Measurements from ENCODE around the gene ZFY.

Gene ZFY

DNA sequence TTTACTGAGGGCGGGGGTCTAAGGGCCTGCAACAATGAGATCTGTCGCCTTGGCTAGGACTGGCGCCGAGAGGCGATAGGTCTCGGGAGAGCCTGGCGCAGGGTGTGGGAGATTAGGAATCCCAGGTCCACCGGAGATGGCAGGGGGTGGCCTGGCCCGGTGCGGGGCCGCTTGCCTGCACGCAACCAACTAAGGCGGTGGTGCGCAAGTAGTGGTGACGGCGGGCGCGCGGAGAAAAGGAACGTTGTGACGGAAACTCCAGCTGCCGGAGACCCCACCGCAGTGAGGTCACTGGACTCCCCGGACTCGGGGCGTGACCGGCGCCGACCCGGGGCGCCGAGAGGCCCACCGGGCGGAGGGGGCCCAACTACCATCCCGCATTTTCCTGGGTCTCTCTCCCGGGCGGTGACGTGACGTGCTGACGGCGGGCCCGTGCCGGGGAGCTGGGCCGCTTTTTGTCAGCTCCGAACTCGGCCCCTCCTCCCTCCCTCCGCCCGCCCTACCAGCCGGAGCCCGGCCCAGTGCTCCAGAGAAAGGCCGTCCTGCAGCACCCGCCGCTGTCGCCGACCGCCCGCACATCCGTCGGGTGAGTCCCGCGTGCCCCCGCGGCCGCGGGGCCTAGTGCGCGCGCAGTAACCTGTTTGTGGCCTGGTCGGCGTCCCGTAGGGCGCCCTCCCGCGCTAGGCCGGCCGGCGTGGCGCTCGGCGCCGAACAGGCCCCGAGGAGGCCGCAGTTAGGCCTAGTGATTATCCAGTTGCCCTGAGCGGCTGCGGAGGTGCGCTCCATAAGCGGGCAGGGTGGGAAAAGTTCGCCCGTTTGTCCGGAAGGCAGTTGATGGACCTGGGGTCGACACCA lies at the start of gene ZFY:
ZFY (plus strand) TSS at position 521 of the 855 bp plus-strand sequence. CDS start 18,556 bp downstream, outside the sequence.
- H3K4me1 Mint-ChIP-seq: peaks cover 25% of the 10 kb centered on the region
- H3K36me3 Mint-ChIP-seq (ENCODE audit: insufficient read depth): peaks cover 24% of the 10 kb centered on the region
- peak within 1 kb of the TSS; percentile 76 for H3K4me3 Mint-ChIP-seq
- H3K27me3 Mint-ChIP-seq: no peaks in the 10 kb centered on the region
- DNase-seq (ENCODE audit: low spot score in 2 of 2) (peak; percentile 52 to 78), ATAC-seq (replicated peaks; ENCODE audit: extremely low read depth, poor library complexity, severe bottlenecking) (peak; percentile 54)
- H3K9me3 Mint-ChIP-seq: no peaks in the 10 kb centered on the region
- H3K27ac Mint-ChIP-seq (ENCODE audit: low read depth): peak within 1 kb of the TSS; percentile 94

- no peak overlapping the region for H3K27ac Mint-ChIP-seq (ENCODE audit: low read depth)
- no peak for ATAC-seq (replicated peaks; ENCODE audit: extremely low read depth, poor library complexity, severe bottlenecking)
- H3K4me3 Mint-ChIP-seq: no peak overlapping the region
- H3K4me1 Mint-ChIP-seq: peaks cover 21% of the 10 kb centered on the region
- DNase-seq (ENCODE audit: low spot score in 2 of 2): no peak
- H3K27me3 Mint-ChIP-seq: no peaks in the 10 kb centered on the region
- peaks cover 5% of the 10 kb centered on the region for H3K36me3 Mint-ChIP-seq (ENCODE audit: insufficient read depth)
- H3K9me3 Mint-ChIP-seq: no peaks in the 10 kb centered on the region
Observed at GRCh38 chrY:2885880-2886279, 49.3 kb upstream of the ZFY start.

DNA sequence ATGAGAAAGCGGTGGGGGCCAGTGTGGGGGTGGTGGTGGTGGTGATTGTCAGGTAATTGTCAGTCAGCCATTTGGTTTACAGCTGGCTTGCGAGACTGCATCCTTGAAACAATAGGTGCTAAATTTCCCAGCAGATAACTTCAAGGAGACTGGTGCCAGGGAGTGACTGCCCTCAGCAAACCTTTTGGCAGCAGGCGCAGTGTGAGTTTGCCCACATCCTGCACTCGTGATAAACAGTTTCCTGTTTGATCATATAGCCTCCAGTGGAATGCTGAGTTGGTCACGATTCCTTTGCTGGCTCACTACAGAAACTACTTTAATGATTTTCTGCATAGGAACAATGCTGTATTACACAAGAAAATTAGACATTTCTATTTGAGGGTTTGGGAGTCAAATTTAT lies 47.8 kb upstream of the ZFY start:
- H3K27ac Mint-ChIP-seq (ENCODE audit: low read depth): peak overlapping the region; percentile 91
- peak overlapping the region; percentile 46 for H3K4me3 Mint-ChIP-seq
- peaks cover 21% of the 10 kb centered on the region for H3K4me1 Mint-ChIP-seq
- H3K27me3 Mint-ChIP-seq: no peaks in the 10 kb centered on the region
- ATAC-seq (replicated peaks; ENCODE audit: extremely low read depth, poor library complexity, severe bottlenecking) (peak; percentile 77), DNase-seq (ENCODE audit: low spot score in 2 of 2) (peak in 1 of 2 donors; percentile 16)
- peaks cover 5% of the 10 kb centered on the region for H3K36me3 Mint-ChIP-seq (ENCODE audit: insufficient read depth)
- H3K9me3 Mint-ChIP-seq: no peaks in the 10 kb centered on the region

DNA sequence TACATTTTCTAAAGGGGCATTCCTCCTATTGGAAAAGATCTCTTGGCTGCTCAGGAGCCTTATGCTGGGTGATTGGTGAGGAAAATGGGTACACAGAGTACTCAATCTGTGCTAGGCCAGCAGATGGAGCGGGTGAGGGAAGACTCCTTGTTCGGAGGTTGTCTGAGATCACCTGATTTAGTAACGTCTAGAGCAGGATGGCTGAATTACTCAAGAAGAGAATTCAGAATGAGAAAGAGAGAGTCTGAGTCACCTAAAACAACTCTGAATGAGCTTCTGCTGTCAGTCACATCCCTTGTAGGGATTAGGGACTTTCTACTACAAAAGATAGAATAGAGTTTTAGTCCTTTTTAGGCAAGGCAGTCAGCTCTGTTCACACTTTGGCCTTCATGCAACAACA lies 47.2 kb upstream of the ZFY start:
- peaks cover 21% of the 10 kb centered on the region for H3K4me1 Mint-ChIP-seq
- H3K9me3 Mint-ChIP-seq: no peaks in the 10 kb centered on the region
- peak; percentile 52 for ATAC-seq (replicated peaks; ENCODE audit: extremely low read depth, poor library complexity, severe bottlenecking)
- H3K4me3 Mint-ChIP-seq: peak overlapping the region; percentile 46
- no peaks in the 10 kb centered on the region for H3K27me3 Mint-ChIP-seq
- H3K36me3 Mint-ChIP-seq (ENCODE audit: insufficient read depth): peaks cover 5% of the 10 kb centered on the region
- H3K27ac Mint-ChIP-seq (ENCODE audit: low read depth): peak overlapping the region; percentile 91
- no peak for DNase-seq (ENCODE audit: low spot score in 2 of 2)

DNA sequence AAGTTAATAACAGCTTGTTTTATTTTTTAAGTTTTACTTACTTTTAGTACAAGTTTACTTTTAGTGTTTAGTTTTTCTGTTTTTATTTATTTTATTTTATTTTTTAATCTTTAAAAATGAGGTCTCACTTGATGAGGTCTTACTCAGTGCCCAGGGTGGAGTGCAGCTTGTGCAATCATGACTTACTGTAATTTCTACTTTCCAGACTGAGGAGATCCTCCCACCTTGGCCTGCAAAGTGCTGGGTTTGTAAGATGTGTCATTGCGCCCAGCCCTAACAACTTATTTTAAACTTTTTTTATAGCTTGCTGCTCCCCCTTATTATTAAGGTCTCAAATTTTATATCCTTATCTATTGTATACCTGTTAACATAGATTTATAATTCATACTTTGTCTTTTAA lies 41.7 kb upstream of the ZFY start:
- Mint-ChIP-seq H3K36me3 (ENCODE audit: insufficient read depth) (no peaks in the 10 kb centered on the region), H3K4me1 (peaks cover 2% of the 10 kb centered on the region), H3K4me3 (no peak overlapping the region), H3K27ac (ENCODE audit: low read depth) (no peak overlapping the region), H3K27me3 (no peaks in the 10 kb centered on the region), H3K9me3 (no peaks in the 10 kb centered on the region)
- no peak for DNase-seq (ENCODE audit: low spot score in 2 of 2)
- no peak for ATAC-seq (replicated peaks; ENCODE audit: extremely low read depth, poor library complexity, severe bottlenecking)

GRCh38 chrY:2896050-2896449 lies 39.1 kb upstream of the ZFY start:
- no peak for DNase-seq (ENCODE audit: low spot score in 2 of 2)
- Mint-ChIP-seq H3K9me3 (no peaks in the 10 kb centered on the region), H3K36me3 (ENCODE audit: insufficient read depth) (no peaks in the 10 kb centered on the region), H3K27ac (ENCODE audit: low read depth) (no peak overlapping the region), H3K4me1 (no peaks in the 10 kb centered on the region), H3K27me3 (peaks cover 16% of the 10 kb centered on the region), H3K4me3 (no peak overlapping the region)
- no peak for ATAC-seq (replicated peaks; ENCODE audit: extremely low read depth, poor library complexity, severe bottlenecking)

- H3K4me3 Mint-ChIP-seq: no peak overlapping the region
- no peak for ATAC-seq (replicated peaks; ENCODE audit: extremely low read depth, poor library complexity, severe bottlenecking)
- H3K27me3 Mint-ChIP-seq: no peaks in the 10 kb centered on the region
- no peak for DNase-seq (ENCODE audit: low spot score in 2 of 2)
- no peak overlapping the region for H3K27ac Mint-ChIP-seq (ENCODE audit: low read depth)
- H3K9me3 Mint-ChIP-seq: peaks cover 4% of the 10 kb centered on the region
- no peaks in the 10 kb centered on the region for H3K36me3 Mint-ChIP-seq (ENCODE audit: insufficient read depth)
- peaks cover 4% of the 10 kb centered on the region for H3K4me1 Mint-ChIP-seq
Observed at GRCh38 chrY:2907356-2907755, 27.8 kb upstream of the ZFY start.

DNA sequence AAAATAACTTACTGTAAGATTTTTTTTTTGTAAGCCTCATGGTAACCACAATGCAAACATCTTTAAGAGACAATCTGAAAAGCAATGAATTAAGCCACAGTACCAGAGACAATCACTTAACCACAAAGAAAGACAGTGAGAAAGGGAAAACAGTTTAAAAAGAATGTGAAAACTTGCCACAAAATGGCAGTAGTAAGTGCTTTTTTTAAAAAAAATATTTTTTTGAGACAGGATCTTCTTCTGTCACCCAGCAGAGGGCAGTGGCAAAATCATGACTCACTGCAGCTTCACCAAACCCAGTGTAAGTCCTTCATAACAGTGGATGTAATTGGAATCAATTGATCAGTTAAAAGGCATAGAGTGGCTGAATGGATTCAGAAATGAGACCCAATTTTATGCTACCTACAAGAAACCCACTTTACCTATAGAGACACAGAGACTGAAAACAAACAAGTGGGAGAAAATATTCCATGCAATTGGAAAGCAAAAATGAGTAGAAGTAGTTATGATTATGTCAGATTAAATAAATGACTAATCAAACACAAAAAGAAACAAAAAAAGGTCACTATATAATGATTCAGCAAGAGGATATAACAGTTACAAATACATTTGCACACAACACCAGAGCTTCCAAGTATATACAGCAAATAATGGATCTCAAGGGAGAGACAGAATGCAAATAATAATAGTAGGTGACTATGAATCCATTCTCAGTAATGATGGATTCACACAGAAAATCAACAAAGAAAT lies 21.9 kb upstream of the ZFY start:
- Mint-ChIP-seq H3K27ac (ENCODE audit: low read depth) (peak overlapping the region; percentile 9), H3K36me3 (ENCODE audit: insufficient read depth) (no peaks in the 10 kb centered on the region), H3K9me3 (peaks cover 8% of the 10 kb centered on the region), H3K4me1 (peaks cover 14% of the 10 kb centered on the region), H3K27me3 (no peaks in the 10 kb centered on the region), H3K4me3 (no peak overlapping the region)
- DNase-seq (ENCODE audit: low spot score in 2 of 2): no peak
- ATAC-seq (replicated peaks; ENCODE audit: extremely low read depth, poor library complexity, severe bottlenecking): peak; percentile 85

DNA sequence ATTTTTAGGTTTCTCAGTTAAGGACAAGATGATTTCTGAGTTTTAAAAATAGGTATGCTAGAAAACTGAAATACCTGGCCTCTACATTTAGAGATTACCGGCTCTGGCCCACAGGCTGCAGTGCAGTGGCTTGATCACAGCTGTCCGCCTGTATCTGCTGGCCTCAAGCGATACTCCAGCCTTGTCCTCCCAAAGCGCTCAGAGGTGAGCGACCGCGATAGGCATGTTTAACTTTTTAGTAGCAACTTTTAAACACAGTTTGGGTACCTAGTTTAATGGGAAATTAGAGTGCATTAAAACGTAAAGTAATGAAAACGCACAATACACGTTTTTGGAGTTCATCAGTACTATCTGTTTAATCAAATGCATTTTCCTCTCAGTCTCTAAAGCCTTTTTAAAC lies 1.1 kb upstream of the ZFY start:
- no peak for ATAC-seq (replicated peaks; ENCODE audit: extremely low read depth, poor library complexity, severe bottlenecking)

GRCh38 chrY:2935716-2936435 lies 695 bp downstream of the ZFY start:
- ATAC-seq (replicated peaks; ENCODE audit: extremely low read depth, poor library complexity, severe bottlenecking): peak; percentile 77
- Mint-ChIP-seq H3K27me3 (no peaks in the 10 kb centered on the region), H3K9me3 (no peaks in the 10 kb centered on the region), H3K4me1 (peaks cover 25% of the 10 kb centered on the region), H3K36me3 (ENCODE audit: insufficient read depth) (peaks cover 24% of the 10 kb centered on the region), H3K27ac (ENCODE audit: low read depth) (peak overlapping the region; percentile 94), H3K4me3 (peak overlapping the region; percentile 76)
- peak; percentile 66 to 91 for DNase-seq (ENCODE audit: low spot score in 2 of 2)

More for the DNA sequence above, 1.1 kb upstream of the ZFY start:
- Mint-ChIP-seq H3K4me1 (peaks cover 18% of the 10 kb centered on the region), H3K4me3 (peak overlapping the region; percentile 76), H3K9me3 (no peaks in the 10 kb centered on the region), H3K27ac (ENCODE audit: low read depth) (peak overlapping the region; percentile 94), H3K36me3 (ENCODE audit: insufficient read depth) (peaks cover 22% of the 10 kb centered on the region), H3K27me3 (no peaks in the 10 kb centered on the region)
- DNase-seq (ENCODE audit: low spot score in 2 of 2): no peak

DNA sequence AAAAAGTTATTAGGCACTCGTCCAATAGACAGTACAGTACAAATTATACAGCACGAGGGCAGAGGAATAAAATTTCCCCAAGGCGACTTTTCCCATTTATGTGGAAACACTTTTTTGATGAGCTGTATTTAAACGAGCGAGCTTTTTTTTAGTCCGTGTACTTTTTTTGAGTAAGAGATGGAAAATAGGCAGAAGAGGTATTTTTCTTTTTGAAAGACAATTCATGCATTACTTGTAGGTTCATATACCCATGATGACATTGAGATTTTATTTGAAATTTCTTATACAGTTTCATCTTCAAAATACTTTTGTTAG lies 1.2 kb downstream of the ZFY start:
- Mint-ChIP-seq H3K36me3 (ENCODE audit: insufficient read depth) (peaks cover 24% of the 10 kb centered on the region), H3K27ac (ENCODE audit: low read depth) (peak overlapping the region; percentile 94), H3K9me3 (no peaks in the 10 kb centered on the region), H3K27me3 (no peaks in the 10 kb centered on the region), H3K4me1 (peaks cover 25% of the 10 kb centered on the region), H3K4me3 (peak overlapping the region; percentile 76)
- no peak for ATAC-seq (replicated peaks; ENCODE audit: extremely low read depth, poor library complexity, severe bottlenecking)
- no peak for DNase-seq (ENCODE audit: low spot score in 2 of 2)

DNA sequence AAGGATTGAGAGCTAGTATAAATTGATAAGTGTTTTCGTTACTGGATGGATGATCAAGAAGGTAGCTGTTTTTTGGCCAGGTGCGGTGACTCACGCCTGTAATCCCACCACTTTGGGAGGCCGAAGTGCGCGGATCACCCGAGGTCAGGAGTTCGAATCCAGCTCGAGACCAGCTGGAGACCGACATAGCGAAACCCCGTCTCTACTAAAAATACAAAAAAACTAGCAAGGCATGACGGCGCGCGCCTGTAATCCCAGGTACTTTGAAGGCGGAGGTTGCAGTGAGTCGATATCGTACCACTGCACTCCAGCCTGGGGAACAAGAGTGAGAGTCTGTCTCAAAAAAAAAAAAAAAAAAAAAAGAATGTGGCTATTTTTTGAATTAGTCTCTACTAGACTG lies 2.0 kb downstream of the ZFY start:
- DNase-seq (ENCODE audit: low spot score in 2 of 2) (no peak), ATAC-seq (replicated peaks; ENCODE audit: extremely low read depth, poor library complexity, severe bottlenecking) (no peak)
- Mint-ChIP-seq H3K9me3 (no peaks in the 10 kb centered on the region), H3K27me3 (no peaks in the 10 kb centered on the region), H3K36me3 (ENCODE audit: insufficient read depth) (peaks cover 24% of the 10 kb centered on the region), H3K4me3 (peak overlapping the region; percentile 76), H3K27ac (ENCODE audit: low read depth) (peak overlapping the region; percentile 94), H3K4me1 (peaks cover 25% of the 10 kb centered on the region)

Data from central memory CD8-positive, alpha-beta T cell (primary cell).